Lower leg skin (tissue), 3 donors: ENCODE results near the gene MFAP3L.

Experiments
- POLR2A ChIP-seq, 2 donors: fragments of 450-650 bp; IDR thresholded peaks; one replicate each; pipeline ENCODE4 v1.6.1; 2016 to 2017; ENCODE audit warnings: antibody characterized with exemption in 2 of 2, mild to moderate bottlenecking in 1 of 2, moderate library complexity in 1 of 2
- TF ChIP-seq, protein P1 (sequence below), 3 donors: fragments of 450-650 bp; IDR thresholded peaks; one replicate each; pipeline ENCODE4 v1.5.1; 2016; ENCODE audit warnings: antibody characterized with exemption in 3 of 3, mild to moderate bottlenecking in 3 of 3, moderate library complexity in 2 of 3

DNA sequence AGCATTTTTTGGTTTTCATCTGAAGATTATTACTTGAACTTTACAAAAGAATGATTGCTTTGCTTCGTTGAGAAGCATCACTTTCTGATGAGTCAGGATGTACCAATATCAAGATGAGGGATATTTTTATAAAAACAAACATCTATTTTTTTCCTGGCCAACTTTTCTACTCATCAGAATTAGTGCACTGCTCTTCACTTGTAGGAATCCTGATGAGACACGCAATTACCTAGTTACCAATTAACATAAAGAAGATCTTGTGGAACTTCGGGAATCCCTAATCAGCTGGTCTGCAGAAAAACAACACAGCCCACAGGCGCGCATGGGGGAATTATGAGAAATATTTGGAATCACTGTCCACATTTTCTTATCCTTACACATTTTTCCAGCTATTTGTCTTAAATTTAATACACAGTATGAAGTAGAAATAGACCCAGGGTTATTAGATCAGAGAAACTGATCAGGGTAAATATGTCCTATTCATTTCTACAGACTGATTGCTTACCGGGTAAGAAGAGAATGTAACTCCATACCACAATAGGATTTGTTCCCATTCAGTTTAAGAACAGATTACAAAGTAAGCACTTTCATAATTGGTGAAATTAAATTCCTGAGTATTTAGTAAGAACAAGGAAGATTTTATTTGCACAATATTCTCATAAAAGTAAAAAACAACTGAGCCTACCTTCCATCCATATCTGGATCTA, 50.9 kb downstream of the MFAP3L start:
- TF ChIP-seq, protein P1, sequence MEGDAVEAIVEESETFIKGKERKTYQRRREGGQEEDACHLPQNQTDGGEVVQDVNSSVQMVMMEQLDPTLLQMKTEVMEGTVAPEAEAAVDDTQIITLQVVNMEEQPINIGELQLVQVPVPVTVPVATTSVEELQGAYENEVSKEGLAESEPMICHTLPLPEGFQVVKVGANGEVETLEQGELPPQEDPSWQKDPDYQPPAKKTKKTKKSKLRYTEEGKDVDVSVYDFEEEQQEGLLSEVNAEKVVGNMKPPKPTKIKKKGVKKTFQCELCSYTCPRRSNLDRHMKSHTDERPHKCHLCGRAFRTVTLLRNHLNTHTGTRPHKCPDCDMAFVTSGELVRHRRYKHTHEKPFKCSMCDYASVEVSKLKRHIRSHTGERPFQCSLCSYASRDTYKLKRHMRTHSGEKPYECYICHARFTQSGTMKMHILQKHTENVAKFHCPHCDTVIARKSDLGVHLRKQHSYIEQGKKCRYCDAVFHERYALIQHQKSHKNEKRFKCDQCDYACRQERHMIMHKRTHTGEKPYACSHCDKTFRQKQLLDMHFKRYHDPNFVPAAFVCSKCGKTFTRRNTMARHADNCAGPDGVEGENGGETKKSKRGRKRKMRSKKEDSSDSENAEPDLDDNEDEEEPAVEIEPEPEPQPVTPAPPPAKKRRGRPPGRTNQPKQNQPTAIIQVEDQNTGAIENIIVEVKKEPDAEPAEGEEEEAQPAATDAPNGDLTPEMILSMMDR (IDR thresholded peaks at IDR 0.05): no peak
- TF ChIP-seq POLR2A (IDR thresholded peaks at IDR 0.05): no peak
